H54 (cell line): ENCODE data around the gene C16orf74.

Experiments used
- DNase-seq: peaks from one replicate; pipeline ENCODE4 v3.0.0; 2011; ENCODE audit warnings: low spot score, mixed read lengths; ENCODE audit not compliant: insufficient read length
- FAIRE-seq: peaks from 3 replicates; lab custom pipeline; 2011; peaks lifted over from hg19 to GRCh38; lab: Jason Lieb, UNC
- POLR2A ChIP-seq: IDR thresholded peaks from 2 replicates; pipeline ENCODE4 v1.6.1; 2011; ENCODE audit warnings: low read depth, mild to moderate bottlenecking, low read length

Gene C16orf74

DNA sequence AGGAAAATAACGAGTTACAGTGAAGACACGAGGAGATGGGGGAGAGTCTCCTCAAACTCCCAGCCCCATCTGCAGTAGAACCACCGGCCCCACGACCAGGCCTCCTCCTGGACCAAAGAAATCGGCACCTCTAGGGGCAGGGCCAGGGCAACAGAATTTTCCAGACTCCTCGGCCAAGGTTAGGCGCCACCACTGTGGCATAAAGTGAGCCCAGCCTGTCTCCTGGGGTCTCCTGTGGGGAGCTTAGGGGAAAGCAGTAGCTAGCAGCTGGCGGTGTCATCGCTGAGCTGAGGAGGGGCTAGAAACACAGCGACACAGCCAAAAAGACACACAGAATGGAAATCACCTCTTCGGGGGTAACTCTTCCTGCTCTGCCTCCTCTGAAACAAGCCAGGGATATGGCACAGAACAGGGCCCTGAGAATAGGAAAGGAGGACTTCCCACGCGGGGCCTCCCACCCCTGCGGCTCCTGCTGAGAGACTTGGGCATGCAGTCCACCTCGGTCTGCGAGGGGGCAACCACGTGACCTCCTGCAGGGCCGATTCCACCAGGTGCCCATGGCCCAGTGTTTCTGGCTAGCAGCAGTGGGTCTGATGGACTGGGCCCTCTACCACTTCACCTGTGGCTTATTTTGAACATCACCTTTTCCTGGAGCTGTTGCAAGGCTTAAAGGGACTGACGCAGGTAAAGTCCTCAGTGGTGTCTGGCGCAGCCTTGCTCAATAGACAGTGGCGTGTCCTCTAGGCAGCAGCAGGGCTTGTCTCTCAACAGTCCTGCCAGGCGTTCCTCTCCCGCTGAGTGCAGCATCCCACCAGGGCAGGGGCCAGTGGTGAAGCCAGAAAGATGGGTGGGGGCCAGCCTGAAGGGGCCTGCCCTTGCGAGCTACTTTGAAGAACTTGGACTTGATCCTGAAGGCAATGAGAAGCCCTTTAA is 55.4 kb downstream of the C16orf74 start:
- no peak for TF ChIP-seq POLR2A
- DNase-seq (no peak), FAIRE-seq (no peak)

DNA sequence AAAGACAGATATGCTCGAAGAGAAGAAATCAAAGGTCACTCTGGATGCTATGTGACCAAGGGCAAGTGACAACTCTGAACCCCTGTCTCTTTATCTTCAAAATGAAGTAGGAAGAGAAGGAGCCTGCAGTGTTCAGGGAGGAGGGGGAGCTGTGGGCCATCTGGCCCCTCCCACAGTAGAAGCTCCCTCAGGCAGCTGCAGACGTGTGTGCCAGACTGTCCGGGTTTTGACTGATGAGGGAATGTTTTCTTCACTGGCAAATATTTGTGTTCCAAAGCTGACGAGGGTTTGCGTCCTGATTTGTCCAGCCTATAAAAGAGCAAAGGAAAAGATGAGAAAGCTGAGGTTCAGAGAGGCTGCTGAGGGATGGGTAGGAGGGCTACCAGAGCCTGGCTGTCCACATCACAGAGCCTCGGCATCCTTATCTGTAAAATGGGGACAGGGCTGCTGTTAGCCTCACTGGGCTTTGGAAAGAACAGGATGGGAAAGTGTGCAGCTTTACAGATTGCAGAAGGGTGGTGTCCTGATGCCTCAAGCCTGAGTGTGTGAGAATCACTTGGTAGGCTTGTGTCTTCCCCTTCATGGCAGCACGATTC is 60.3 kb downstream of the C16orf74 start:
- no peak for DNase-seq

DNA sequence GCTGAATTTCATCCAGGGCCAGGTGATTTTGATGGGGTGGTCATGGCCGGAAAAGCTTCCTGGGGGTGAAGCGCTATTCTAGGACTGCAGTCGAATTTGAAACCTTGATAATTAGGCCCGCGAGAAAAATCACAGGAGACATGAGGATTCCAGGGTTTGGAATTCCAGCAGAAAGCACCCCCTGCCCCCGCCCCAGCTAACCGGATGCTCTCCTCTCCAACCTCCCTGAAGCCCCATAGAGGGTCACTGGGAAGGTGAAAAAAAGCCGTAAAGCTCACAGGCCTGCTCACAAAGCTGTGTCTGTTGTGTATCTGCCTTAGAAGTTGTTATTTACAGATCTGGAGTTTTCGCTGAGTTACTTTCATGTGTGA is 61.0 kb downstream of the C16orf74 start:
- FAIRE-seq (no peak), DNase-seq (no peak)
- TF ChIP-seq POLR2A, result no peak

More for the DNA sequence above, 60.3 kb downstream of the C16orf74 start:
- TF ChIP-seq POLR2A, result no peak
- no peak for FAIRE-seq

DNA sequence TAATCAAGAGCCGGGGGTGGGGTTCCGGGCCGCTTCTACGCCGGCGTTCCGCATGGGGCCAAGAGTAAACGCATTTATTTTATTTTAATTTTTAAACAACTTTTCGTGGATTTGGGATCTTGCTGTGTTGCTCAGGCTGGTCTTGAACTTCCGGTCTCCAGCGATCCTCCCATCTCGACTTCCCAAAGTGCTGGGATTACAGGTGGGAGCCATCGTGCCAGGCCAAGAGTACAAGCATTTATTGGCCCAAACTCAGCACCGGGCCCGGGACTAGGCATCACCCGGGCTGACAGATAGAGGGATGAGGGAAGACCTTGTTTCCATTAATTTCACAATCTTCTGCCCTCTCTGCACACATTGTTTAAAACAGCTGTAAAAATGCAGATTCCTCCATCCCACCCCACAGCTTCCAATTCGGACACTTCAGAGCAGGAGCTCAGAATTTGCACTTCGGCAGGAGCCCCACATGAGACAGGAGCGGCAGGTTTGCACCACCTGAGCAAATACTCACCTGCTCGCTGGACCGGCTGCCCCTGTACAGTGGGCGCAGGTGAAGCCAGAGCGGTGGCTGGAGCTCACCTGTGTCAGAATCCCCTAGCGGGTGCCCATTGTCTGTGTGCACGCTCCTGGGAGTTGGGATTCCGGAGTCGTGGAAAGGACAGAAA is 61.5 kb downstream of the C16orf74 start:
- no peak for TF ChIP-seq POLR2A
- DNase-seq, result no peak
- no peak for FAIRE-seq

DNA sequence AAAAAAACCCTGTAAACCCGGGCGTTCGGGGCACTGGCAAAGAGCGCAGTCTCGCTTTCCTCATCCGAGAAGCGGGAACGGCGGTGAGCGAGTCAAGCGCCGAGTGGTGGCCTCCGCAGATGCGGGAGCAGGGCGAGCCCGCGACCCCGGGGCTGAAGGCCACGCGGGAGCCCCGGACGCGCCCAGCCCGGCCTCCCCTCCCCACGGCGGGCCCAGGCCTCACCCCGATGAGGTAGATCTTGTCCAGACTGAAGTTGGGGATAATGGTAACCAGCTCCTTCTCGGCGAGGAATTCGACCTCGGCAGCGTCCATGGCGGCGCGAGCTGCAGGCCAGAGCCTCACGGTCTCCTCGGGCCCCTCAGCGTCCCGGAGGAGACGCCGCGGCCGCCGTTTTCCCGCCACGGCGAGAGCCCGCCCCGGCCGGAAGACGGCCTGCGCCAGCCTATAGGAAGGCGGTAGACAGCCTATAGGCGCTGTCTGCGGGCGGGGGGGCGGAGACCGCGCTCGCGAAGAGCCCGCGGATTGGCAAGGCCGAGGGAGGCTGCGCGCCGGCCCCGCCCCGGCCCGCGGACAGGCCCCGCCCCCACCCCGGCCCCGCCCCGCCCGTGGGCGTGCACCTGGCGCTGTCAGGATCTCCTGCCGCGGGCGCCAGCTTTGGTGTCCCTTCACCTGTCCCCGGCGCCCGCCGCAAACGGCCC is 62.2 kb downstream of the C16orf74 start, which contains the start of gene GINS2:
TSS of gene GINS2 (minus strand) at position 369 of the 699 bp plus-strand sequence. CDS start at position 313, 56 bp downstream.
- peak; percentile 77 for TF ChIP-seq POLR2A
- DNase-seq (peak; percentile 98), FAIRE-seq (no peak)

DNA sequence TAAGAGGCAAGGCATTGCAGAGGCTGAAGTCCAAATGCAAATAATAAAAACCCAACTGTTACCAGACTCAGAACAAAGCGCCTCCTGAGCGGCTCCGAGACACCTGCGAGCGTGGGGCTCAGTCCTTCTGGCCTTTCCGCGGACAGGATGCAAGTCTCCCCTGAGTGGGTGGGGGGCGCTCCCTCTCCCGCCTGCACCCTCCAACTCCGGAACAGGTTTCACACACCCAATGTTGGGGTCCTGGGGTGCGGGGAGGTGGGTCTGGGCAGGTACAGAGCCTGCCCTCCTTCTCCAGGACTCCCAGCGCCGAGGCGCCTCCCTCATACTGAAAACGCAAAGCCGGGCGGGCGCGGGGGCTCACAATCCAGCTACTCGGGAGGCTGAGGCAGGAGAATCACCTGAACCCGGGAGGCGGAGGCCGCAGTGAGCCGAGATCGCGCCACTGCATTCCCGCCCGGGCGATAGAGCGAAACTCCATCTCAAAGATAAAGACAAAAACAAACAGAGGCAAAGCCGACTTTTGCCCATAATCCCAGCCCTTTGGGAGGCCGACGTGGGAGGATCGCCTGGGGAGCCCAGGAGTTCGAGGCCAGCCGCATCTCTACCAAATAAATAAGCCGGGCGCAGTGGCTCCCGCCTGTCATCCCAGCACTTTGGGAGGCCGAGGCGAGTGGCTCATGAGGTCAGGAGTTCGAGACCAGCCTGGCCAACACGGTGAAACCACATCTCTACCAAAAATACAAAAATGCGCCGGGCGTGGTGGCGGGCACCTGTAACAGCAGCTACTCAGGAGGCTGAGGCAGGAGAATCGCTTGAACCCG is 63.0 kb downstream of the C16orf74 start:
- TF ChIP-seq POLR2A, result no peak
- DNase-seq, result no peak
- no peak for FAIRE-seq

DNA sequence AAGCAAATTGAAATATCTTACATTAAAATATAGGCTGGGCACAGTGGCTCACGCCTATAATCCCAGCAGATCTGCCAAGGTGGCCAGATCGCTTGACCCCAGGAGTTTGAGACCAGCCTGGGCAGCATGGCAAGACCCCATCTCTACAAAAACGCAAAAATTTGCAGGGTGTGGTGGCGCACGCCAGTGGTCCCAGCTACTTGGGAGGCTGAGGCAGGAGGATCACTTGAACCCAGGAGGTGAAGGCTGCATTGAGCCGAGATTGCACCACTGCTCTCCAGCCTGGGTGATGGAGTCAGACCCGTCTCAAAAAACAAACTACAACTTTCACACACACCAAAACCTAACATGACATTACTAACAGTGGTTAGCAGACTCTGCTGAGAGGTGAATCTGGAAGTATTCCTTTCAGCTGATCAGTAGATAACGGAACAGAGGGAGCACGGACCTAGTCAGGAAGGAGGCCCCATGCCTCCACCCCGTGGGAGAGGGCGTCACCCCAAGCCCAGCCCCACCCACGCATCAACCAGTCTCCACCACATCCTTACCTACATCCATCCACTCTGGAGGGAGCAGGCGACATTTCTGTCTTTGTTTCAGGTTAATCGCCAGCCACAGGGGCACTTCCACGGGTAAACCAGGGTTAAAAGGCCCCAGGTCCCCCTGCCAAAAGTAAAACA is 63.8 kb downstream of the C16orf74 start:
- FAIRE-seq (no peak), DNase-seq (no peak)
- TF ChIP-seq POLR2A, result no peak

DNA sequence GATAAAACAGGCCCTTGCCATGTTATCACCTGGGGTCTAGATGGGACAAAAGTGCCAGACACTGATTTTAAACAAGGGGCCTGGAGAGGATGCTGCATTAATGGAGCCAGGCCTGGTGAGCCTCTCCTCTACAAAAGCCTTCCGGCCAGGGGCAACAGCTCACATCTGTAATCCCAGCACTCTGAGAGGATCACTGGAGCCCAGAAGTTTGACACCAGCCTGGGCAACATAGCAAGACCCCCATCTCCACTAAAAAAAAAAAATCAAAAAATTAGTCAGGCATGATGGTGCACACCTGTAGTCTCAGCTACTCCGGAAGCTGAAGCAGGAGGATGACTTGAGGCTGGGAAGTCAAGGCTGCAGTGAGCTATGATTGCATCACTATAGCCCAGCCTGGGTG is 65.6 kb downstream of the C16orf74 start:
- TF ChIP-seq POLR2A, result no peak
- no peak for FAIRE-seq
- DNase-seq, result no peak

DNA sequence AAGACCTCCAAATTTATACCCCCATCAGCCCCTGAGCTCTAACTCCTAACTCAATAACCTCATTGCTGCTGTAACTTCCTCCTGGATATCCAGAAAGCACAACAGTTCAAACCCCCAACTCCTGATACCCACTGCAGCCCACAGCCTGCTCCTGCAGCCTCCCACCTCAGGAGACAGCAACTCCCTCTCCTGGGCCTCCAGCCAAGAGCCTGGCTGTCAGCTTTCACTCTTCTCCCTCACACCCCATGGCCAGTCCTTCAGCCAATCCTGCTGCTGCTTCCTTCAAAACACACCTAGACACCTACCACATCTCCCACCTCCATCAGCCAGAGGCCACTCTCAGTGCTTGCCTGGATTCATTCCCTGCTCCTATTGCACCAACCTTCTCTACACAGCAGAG is 67.5 kb downstream of the C16orf74 start:
- DNase-seq (no peak), FAIRE-seq (no peak)
- no peak for TF ChIP-seq POLR2A

DNA sequence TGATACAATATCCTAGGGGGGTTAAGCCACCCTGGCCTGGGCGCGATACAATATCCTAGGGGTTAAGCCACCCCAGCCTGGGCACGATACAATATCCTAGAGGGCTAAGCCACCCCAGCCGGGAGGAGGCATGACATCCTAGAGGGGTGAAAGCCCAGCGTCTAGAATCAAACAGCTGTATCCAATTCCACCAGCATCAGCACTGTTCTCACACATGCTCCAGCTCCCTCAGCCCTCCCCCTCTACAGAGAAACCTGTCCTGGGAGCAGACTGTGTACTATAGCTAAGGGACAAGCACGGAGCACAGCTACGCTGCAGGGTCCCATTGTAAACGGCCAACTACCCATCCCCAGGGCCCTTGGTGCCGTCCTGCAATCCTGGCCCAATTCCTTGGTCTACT is 68.4 kb downstream of the C16orf74 start:
- FAIRE-seq (no peak), DNase-seq (no peak)
- no peak for TF ChIP-seq POLR2A

DNA sequence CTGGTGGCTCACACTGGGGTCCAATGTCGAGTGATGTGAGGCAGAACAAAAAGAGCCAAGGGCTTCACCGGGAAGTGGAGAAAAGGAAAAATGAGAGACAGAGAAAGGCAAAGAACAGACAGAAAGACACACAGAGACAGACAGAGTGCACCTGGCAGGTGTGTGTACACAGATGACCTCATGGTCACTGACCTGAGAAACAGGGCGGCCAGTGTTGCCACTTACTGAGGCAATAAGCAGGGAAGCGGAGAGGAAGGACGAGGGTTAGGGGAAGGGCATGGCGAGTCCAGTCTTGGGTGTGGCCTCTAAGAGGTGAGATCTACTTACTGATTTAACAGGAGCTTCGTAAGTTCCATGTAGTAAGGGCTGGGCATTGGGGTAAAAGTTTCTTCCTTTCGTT is 69.6 kb downstream of the C16orf74 start:
- DNase-seq (no peak), FAIRE-seq (no peak)
- TF ChIP-seq POLR2A, result no peak

DNA sequence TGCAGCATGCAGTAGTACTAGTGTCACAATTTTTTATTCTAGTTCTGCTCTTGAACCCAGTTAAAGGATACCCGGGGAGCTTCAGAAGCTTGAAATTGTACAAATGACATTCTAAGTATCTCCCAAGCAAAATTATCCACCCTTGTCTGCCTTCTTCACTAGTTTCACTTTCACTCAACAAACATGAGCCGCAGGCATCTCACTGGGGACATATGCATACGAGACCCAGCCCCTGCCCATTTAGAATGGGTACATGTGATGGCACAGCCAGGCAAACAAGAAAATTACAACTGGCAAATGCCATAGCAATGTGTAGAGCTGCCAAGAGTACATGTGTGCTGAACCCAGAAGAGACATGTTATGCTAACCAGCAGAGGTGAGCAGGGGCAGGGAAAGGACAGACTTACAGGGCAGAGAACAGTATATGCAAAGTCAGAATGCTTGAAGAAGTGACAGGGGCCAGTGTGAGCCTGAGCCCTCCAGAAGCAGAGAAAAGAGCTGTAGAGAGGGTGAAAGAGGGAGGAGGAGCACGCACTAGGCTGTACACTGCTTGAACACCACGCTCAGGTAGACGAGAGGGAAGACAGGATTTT is 70.4 kb downstream of the C16orf74 start:
- no peak for TF ChIP-seq POLR2A
- no peak for DNase-seq
- FAIRE-seq, result no peak
